Epithelial cell of esophagus (primary cell): ENCODE measurements around the gene TNFRSF4.
"Not testable (repeated sequence)": the region's sequence is repeated elsewhere in the genome, so short reads cannot be mapped to it uniquely, and the experiment has no call there.

Source experiments
- DNase-seq: peaks from one replicate; pipeline ENCODE4 v3.0.0; 2010; ENCODE audit warnings: low read depth
- H3K4me3 ChIP-seq: 2 replicates; pipeline ENCODE4 v1.5.1; 2011; ENCODE audit warnings: mild to moderate bottlenecking, low read length, control low read depth
- CTCF ChIP-seq: IDR thresholded peaks from 2 replicates; pipeline ENCODE4 v1.5.1; 2011; ENCODE audit warnings: low read depth, mild to moderate bottlenecking, low read length, control low read depth, inconsistent platforms; ENCODE audit not compliant: insufficient read depth; ENCODE audit errors: missing control alignments

The TNFRSF4 gene

GRCh38 chr1:1179983-1180861 lies 33.7 kb downstream of the TNFRSF4 start:
- no peak for DNase-seq
- no peak overlapping the region for H3K4me3 ChIP-seq
- no peak for TF ChIP-seq CTCF

- no peak overlapping the region for H3K4me3 ChIP-seq
- TF ChIP-seq CTCF = no peak
These were observed 34.5 kb downstream of the TNFRSF4 start for GRCh38 chr1:1179346-1179982.

GRCh38 chr1:1178794-1179331 lies 35.1 kb downstream of the TNFRSF4 start:
- TF ChIP-seq CTCF = no peak
- DNase-seq = no peak
- H3K4me3 ChIP-seq = no peak overlapping the region

More at GRCh38 chr1:1179346-1179982, 34.5 kb downstream of the TNFRSF4 start:
- no peak for DNase-seq

GRCh38 chr1:1177452-1178206 lies 36.3 kb downstream of the TNFRSF4 start:
- no peak for DNase-seq
- no peak for TF ChIP-seq CTCF
- H3K4me3 ChIP-seq = no peak overlapping the region

GRCh38 chr1:1176931-1177330 lies 37.0 kb downstream of the TNFRSF4 start:
- TF ChIP-seq CTCF = no peak
- H3K4me3 ChIP-seq = no peak overlapping the region
- no peak for DNase-seq

GRCh38 chr1:1176063-1176761 lies 37.7 kb downstream of the TNFRSF4 start:
- peak; percentile 76 for DNase-seq

More at GRCh38 chr1:1176063-1176761, 37.7 kb downstream of the TNFRSF4 start:
- H3K4me3 ChIP-seq = not testable (repeated sequence)
